GM18508 (cell line): ENCODE results near the gene MSANTD1.
"Not testable (repeated sequence)": the region's sequence is repeated elsewhere in the genome, so short reads cannot be mapped to it uniquely, and the experiment has no call there.

Source experiments
- ATAC-seq: cut with Tn5 transposase; IDR thresholded peaks from one replicate; pipeline ENCODE4 v1.9.1; 2021; ENCODE audit warnings: moderate number of reproducible peaks; ENCODE audit not compliant: insufficient read depth, unreplicated experiment

The MSANTD1 gene

DNA sequence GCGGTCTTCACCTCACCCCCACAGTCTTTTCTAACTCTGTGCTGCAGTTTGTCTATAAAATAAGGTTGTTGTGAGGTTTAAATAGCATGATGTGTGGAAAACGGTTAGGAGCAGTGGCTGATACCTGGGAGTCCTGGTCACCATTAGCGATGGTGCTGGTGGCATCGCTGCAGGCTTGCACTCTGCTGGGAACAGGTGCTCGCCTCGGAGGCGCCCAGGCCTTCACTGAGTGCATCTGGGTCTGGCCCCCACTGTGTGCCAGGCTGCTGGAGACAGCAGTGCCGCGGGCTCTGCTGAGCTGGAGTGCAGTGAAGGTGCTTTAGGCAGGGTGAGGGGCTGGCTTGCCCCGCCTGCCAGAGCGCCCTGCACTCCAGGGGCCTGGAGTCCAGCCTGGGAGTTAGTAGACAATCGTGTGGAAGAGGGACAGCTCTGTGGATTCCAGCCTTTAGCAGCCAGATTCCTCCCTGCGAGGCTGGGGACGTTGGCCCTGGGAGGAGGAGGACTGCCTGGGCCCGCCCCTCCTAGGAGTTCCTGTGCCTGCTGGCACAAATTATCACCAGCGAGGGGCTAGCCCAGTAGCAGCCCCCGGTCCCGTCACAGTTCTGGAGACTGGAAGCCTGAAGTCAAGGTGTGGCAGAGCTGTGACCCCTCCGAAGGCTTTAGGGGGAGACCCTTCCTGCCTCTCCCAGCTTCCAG, 51.2 kb downstream of the MSANTD1 start:
- no peak for ATAC-seq

DNA sequence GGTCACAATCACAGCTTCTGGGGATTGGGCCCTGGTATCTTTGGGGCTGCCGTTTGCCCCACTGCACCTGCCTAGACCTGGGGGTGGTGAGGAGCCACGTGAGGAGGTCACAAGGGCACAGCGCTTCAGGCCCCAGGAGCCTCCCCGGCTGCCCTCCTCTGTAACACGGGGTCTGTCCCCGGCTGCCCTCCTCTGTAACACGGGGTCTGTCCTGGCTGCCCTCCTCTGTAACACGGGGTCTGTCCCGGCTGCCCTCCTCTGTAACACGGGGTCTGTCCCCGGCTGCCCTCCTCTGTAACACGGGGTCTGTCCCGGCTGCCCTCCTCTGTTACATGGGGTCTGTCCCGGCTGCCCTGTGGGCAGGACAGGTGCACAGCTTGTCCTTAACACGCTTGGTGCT, 51.9 kb downstream of the MSANTD1 start:
- not testable (repeated sequence) for ATAC-seq

DNA sequence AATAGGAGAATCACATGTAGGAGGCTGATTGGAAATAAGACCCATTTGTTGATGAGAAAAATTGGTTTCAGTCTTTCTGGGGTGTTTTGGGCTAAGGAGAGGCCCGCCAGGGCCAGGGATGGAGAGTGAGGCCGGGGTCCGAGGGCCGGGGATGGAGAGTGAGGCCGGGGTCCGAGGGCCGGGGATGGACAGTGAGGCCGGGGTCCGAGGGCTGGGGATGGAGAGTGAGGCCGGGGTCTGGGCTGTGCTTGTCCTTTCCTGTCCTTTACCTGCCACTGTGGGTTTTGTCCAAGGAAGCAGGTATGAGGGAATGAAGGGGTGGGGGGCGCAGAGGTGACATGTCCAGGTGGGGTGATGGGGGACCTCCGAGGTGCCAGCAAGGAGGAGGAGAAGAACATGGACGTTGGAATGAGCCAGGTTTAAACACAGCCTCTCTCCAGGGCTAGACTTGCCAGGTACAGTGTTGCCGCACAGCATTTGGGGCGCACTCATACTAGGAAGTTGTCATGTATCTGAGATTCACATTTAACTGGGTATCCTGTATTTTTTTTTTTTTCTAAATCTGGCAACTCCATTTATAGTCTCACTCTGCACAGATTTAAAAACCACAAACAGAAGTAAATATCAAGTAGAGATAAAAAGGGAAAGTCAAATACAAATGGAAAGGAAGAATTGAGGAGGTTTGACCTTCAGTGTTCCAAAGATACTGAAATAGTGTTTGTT, 52.7 kb downstream of the MSANTD1 start:
- no peak for ATAC-seq

DNA sequence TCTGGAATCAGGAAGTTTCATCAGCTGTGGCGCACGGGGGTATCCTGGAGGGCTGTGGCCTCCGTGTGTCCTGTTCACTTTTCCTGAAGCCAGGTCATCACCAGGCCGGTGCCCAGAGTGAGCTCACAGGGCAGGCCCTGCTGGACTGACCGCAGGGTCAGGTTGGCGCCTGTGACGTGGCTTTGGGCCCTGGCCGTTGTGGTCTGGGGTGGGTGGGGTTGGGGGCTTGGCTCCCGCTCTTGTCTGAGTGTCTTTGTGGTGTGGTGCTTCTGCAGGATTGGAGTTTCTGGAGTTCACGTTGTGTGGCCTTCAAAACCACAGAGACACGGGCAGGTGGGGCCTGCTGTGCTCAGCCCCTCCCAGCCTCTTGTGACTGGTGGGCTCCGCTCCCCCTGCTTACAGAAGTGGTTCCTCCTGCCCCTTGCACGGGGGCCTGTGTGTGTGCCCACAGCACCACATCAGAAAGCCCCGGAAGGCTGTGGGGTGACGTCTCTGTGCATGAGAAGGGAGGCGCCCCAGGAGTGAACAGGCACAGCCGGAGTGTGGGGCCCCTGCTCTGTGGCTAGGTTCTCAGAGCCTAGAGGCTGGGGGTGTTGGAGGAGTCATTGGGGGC, 53.3 kb downstream of the MSANTD1 start:
- no peak for ATAC-seq

DNA sequence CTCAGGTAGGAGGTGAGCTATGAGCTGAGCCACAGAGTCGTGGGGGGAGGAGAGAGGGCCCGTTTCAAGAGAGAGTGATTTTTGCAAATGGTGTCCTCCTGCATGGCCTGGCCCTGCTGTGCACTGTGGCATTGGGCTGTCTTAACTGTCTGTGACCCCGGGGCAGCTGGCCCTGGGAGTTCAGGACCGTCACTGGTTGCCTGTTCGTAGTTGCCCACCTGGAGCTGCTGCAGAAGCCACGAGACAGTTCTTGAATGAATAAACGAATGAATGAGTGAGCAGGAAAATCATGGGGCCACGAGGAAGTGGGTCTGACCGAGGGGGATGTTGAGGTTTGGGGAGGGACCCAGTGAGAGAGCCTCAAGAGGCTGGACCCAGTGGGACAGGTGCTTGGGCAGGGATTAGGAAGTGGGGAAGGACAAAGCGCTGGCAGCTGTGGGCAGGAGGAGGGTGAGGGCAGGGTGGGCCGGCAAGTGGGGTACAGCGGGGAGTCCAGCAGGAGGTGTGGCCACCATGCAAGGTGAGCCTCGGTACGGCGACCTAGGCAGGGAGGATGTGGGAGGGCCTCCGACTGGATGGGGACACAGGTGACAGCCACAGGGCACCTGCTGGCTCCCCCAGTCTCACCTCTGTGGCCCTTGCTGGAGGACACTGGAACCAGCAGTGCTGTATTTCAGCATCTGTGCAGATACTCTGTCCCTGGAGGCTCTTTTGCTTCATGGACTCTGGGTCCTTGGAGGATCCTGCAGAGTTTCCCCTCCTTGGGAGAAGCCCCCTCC, 54.0 kb downstream of the MSANTD1 start:
- no peak for ATAC-seq

DNA sequence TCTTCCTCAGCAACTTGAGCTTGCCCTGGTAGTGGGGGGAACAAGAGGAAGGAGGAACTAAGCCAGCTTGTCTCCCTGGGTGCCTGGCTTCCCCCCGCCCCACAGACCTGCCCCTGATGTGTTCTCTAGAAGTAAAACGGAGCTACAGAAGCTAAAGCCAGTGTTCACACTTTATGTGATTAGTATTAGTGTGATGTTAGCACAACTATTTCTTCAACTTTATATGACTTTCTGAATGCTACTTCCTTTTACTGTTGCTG, 54.5 kb downstream of the MSANTD1 start:
- ATAC-seq, result no peak

DNA sequence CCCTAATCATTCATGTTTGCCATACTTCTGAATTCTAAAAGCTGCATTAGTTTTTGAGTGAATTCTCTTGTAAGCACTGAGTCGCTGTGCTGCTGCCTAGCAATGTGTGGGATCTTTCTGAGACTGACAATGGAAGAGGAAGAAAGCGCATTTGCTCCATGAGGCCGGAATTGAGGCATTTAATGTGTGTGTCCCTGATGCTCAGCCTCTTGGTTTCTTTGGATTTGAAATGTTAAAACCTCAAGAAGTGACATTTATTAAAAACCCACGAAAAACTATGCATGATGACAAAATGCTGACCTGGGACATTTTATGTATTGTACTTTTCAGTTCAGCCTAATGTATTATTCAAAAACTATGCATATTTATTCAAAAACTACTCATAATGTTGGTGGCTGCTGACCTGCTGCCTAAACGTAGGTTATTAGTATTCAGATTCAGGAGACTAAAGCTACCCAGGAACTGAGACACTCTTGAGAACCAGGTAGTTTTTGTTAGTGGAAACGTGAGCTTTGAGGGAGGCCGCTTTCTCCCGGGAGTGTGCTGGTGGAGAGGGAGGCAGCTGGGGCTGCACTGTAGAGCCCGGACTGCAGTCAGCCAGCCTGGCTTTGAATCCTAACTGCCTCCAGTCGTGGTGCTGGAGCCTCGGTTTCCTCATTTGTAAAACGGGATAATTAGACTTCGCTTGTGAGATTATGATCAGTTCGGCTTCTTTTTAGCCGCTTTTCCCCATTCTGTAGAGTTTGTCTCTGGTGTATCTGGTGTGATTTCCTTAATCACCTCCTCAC, 55.2 kb downstream of the MSANTD1 start:
- ATAC-seq, result no peak

DNA sequence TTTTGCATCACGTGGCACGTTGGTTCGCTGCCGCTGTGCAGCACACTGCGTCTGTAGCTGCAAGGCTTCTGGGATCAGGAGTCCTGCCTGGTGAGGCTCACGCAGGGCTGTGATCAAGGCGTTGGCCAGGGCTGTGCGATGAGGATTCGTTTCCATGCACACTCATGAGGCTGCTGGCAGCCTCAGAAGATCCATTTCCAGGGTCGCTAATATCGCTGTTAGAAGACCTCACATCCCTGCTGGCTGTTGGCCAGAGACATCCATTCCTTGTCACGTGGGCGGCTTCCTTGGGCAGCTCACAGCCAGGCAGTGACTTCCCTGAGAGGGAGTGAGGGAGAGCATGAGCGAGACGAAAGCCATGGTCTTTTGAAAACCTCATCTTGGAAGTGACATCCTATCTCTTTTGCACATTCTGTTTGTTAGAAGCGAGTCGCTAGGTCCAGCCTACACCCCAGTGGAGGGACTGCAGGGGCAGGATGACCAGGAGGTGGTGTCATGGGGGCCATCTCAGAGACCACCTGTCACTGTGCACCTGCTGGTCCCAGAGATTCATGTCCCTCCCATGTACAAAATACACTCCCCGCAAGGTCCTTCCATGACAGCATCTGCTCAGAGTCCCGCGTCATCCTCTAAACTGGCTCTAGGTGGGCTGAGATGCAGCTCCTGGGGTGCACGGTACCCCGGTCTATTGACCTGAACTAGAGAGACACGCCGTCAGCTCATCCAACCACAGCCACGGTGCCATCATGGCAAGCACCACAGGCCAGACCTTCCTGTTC, 56.1 kb downstream of the MSANTD1 start:
- no peak for ATAC-seq

DNA sequence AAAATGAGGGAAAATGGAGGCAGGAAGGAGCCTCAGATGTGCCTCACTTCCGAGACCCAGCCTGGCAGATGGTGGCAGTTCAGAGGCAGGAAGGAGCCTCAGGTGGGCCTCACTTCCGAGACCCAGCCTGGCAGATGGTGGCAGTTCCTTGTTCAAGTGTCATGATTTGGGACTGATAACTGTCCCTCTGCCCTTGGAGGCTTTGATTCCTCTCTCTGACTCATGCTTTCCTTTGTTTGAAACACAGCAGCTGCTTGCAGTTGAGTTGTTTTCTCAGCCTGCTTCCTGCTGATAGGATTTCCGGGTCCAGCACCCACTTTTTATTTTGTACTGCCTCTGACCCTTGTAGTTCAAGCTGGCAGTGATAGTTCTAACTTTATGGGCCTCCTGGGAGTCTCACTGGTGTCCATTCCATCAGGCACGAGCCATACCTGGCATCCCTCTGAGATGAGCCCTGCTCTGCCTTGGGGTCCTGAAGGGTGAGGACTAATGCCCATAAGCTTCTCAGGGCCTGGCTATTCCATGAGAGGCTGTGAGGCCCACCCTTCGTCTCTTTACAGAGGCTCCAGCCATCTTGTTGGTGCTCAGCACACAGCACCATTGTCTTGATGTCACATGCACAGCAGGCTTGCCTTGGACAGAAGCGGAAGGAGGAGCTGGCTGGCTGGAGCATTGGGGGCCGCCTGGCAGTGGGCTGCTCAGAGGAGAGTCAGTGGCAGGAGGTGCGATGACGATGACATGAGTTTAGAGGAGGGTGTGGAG, 56.8 kb downstream of the MSANTD1 start:
- ATAC-seq, result no peak
